Measurements from ENCODE around the gene ARL11.

ARL11 gene

GRCh38 chr13:49635599-49636433 lies 7.5 kb downstream of the ARL11 start:
- H3K4me3 ChIP-seq (IDR thresholded peaks at IDR 0.05; ENCODE audit: insufficient read depth, low read depth, low read length) = no peak overlapping the region
- no peak overlapping the region for H3K27ac ChIP-seq

GRCh38 chr13:49636705-49637104 lies 8.4 kb downstream of the ARL11 start:
- Histone ChIP-seq H3K4me3 (IDR thresholded peaks at IDR 0.05; ENCODE audit: insufficient read depth, low read depth, low read length) (no peak overlapping the region), H3K36me3 (ENCODE audit: insufficient read depth) (no peaks in the 10 kb centered on the region)

More at GRCh38 chr13:49635599-49636433, 7.5 kb downstream of the ARL11 start:
- H3K27me3 ChIP-seq (ENCODE audit: insufficient read depth, low read depth) = no peaks in the 10 kb centered on the region
- no peaks in the 10 kb centered on the region for H4K20me1 ChIP-seq (ENCODE audit: insufficient read depth)
- H3K4me2 ChIP-seq = no peak overlapping the region
- no peaks in the 10 kb centered on the region for H3K79me2 ChIP-seq (ENCODE audit: insufficient read depth, low read depth)
- H3K9ac ChIP-seq = no peak overlapping the region
- no peak for TF ChIP-seq CTCF (conservative IDR thresholded peaks at IDR 0.05; ENCODE audit: low read depth, low read length)
- no peaks in the 10 kb centered on the region for H3K4me1 ChIP-seq (ENCODE audit: low read depth, poor library complexity, severe bottlenecking)
- no peak overlapping the region for H2AFZ ChIP-seq (ENCODE audit: low read depth)
- H3K36me3 ChIP-seq (ENCODE audit: insufficient read depth) = no peaks in the 10 kb centered on the region

GRCh38 chr13:49638030-49638743 lies 9.9 kb downstream of the ARL11 start:
- Histone ChIP-seq H2AFZ (ENCODE audit: low read depth) (no peak overlapping the region), H3K27me3 (ENCODE audit: insufficient read depth, low read depth) (no peaks in the 10 kb centered on the region), H3K79me2 (ENCODE audit: insufficient read depth, low read depth) (no peaks in the 10 kb centered on the region), H3K4me3 (IDR thresholded peaks at IDR 0.05; ENCODE audit: insufficient read depth, low read depth, low read length) (no peak overlapping the region), H3K27ac (no peak overlapping the region), H3K4me2 (no peak overlapping the region), H4K20me1 (ENCODE audit: insufficient read depth) (no peaks in the 10 kb centered on the region), H3K36me3 (ENCODE audit: insufficient read depth) (no peaks in the 10 kb centered on the region), H3K9ac (no peak overlapping the region), H3K4me1 (ENCODE audit: low read depth, poor library complexity, severe bottlenecking) (no peaks in the 10 kb centered on the region)
- TF ChIP-seq CTCF (conservative IDR thresholded peaks at IDR 0.05; ENCODE audit: low read depth, low read length) = no peak

More at GRCh38 chr13:49636705-49637104, 8.4 kb downstream of the ARL11 start:
- no peaks in the 10 kb centered on the region for H3K4me1 ChIP-seq (ENCODE audit: low read depth, poor library complexity, severe bottlenecking)
- H3K27me3 ChIP-seq (ENCODE audit: insufficient read depth, low read depth) = no peaks in the 10 kb centered on the region
- TF ChIP-seq CTCF (conservative IDR thresholded peaks at IDR 0.05; ENCODE audit: low read depth, low read length) = no peak
- no peak overlapping the region for H3K9ac ChIP-seq
- no peak overlapping the region for H3K4me2 ChIP-seq
- H3K79me2 ChIP-seq (ENCODE audit: insufficient read depth, low read depth) = no peaks in the 10 kb centered on the region
- no peaks in the 10 kb centered on the region for H4K20me1 ChIP-seq (ENCODE audit: insufficient read depth)
- H3K27ac ChIP-seq = no peak overlapping the region
- no peak overlapping the region for H2AFZ ChIP-seq (ENCODE audit: low read depth)

GRCh38 chr13:49638744-49639072 lies 10.4 kb downstream of the ARL11 start:
- H3K4me3 ChIP-seq (IDR thresholded peaks at IDR 0.05; ENCODE audit: insufficient read depth, low read depth, low read length) = no peak overlapping the region
- H3K36me3 ChIP-seq (ENCODE audit: insufficient read depth) = no peaks in the 10 kb centered on the region
- no peak overlapping the region for H3K27ac ChIP-seq
- no peak for TF ChIP-seq CTCF (conservative IDR thresholded peaks at IDR 0.05; ENCODE audit: low read depth, low read length)
- H3K79me2 ChIP-seq (ENCODE audit: insufficient read depth, low read depth) = no peaks in the 10 kb centered on the region
- no peaks in the 10 kb centered on the region for H4K20me1 ChIP-seq (ENCODE audit: insufficient read depth)
- no peaks in the 10 kb centered on the region for H3K27me3 ChIP-seq (ENCODE audit: insufficient read depth, low read depth)
- no peak overlapping the region for H3K9ac ChIP-seq
- no peak overlapping the region for H2AFZ ChIP-seq (ENCODE audit: low read depth)
- no peak overlapping the region for H3K4me2 ChIP-seq
- no peaks in the 10 kb centered on the region for H3K4me1 ChIP-seq (ENCODE audit: low read depth, poor library complexity, severe bottlenecking)
